Epithelial cell of esophagus (primary cell): ENCODE results near the gene ITPR2.

ENCODE experiments used
- DNase-seq: peaks from one replicate; pipeline ENCODE4 v3.0.0; 2010; ENCODE audit warnings: low read depth
- H3K4me3 ChIP-seq: 2 replicates; pipeline ENCODE4 v1.5.1; 2011; ENCODE audit warnings: mild to moderate bottlenecking, low read length, control low read depth
- CTCF ChIP-seq: IDR thresholded peaks from 2 replicates; pipeline ENCODE4 v1.5.1; 2011; ENCODE audit warnings: low read depth, mild to moderate bottlenecking, low read length, control low read depth, inconsistent platforms; ENCODE audit not compliant: insufficient read depth; ENCODE audit errors: missing control alignments

ITPR2 gene

GRCh38 chr12:26801486-26801885 lies 31.5 kb downstream of the ITPR2 start:
- DNase-seq, result no peak
- no peak for TF ChIP-seq CTCF
- no peak overlapping the region for H3K4me3 ChIP-seq

- no peak for TF ChIP-seq CTCF
- no peak for DNase-seq
- no peak overlapping the region for H3K4me3 ChIP-seq
Observed at GRCh38 chr12:26800858-26801257, 32.1 kb downstream of the ITPR2 start.

GRCh38 chr12:26800347-26800746 lies 32.6 kb downstream of the ITPR2 start:
- no peak for DNase-seq
- H3K4me3 ChIP-seq, result no peak overlapping the region
- TF ChIP-seq CTCF, result no peak

GRCh38 chr12:26799741-26800140 lies 33.3 kb downstream of the ITPR2 start:
- TF ChIP-seq CTCF, result no peak
- peak; percentile 26 for DNase-seq
- H3K4me3 ChIP-seq, result no peak overlapping the region

GRCh38 chr12:26798640-26799039 lies 34.4 kb downstream of the ITPR2 start:
- DNase-seq, result no peak
- no peak for TF ChIP-seq CTCF
- no peak overlapping the region for H3K4me3 ChIP-seq

GRCh38 chr12:26798023-26798422 lies 35.0 kb downstream of the ITPR2 start:
- TF ChIP-seq CTCF, result no peak
- peak; percentile 21 for DNase-seq
- no peak overlapping the region for H3K4me3 ChIP-seq

- no peak for TF ChIP-seq CTCF
- H3K4me3 ChIP-seq, result no peak overlapping the region
- no peak for DNase-seq
Observed at GRCh38 chr12:26795910-26796309, 37.1 kb downstream of the ITPR2 start.
